ENCODE data around the gene PLA2G3. TPM values are rescaled to one million over a fixed set of nuclear protein-coding genes. Genes with fewer than 3 reads are reported as not detected.

The PLA2G3 gene
- total RNA-seq, 1 experiment from 2014 or later = not detected

DNA sequence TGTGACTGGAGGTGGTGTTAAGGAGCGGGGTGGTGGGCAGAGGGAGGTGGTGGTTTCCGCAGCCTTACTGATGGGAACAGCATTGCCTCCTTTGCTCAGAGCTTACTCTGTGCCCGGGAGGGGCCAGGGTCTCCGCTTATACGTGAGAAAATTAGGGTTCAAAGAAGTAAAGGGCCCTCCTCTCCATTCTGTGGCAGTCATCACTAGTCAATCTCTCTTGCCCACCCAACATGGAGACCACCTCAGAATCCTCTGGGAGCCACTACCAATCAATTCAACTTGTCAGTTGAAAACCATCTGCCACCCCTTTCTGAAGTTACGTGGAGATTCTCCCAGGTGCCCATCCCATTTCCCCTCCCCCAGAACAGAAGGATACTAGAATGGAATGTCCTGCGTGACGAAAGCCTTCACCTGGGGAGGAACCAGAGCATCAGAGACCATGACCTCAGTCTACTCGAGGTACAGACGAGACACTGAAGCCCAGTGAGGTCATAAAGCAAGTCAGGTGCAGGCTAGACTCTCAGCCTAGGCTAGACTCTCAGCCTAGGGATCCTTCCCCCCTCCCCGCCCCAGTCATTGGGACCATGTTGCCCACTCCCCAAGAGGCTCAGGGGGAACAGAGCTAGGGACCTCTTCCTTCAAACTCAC, 34.9 kb downstream of the PLA2G3 start:
- CTCF ChIA-PET = no interaction called here
- H3K4me3 Mint-ChIP-seq (ENCODE audit: low read depth, unreplicated experiment) = no peak overlapping the region
- H3K27ac Mint-ChIP-seq (ENCODE audit: unreplicated experiment) = no peak overlapping the region
- TF ChIP-seq, protein P1, sequence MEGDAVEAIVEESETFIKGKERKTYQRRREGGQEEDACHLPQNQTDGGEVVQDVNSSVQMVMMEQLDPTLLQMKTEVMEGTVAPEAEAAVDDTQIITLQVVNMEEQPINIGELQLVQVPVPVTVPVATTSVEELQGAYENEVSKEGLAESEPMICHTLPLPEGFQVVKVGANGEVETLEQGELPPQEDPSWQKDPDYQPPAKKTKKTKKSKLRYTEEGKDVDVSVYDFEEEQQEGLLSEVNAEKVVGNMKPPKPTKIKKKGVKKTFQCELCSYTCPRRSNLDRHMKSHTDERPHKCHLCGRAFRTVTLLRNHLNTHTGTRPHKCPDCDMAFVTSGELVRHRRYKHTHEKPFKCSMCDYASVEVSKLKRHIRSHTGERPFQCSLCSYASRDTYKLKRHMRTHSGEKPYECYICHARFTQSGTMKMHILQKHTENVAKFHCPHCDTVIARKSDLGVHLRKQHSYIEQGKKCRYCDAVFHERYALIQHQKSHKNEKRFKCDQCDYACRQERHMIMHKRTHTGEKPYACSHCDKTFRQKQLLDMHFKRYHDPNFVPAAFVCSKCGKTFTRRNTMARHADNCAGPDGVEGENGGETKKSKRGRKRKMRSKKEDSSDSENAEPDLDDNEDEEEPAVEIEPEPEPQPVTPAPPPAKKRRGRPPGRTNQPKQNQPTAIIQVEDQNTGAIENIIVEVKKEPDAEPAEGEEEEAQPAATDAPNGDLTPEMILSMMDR (IDR thresholded peaks at IDR 0.05; ENCODE audit: unreplicated experiment) = no peak
- no peaks in the 10 kb centered on the region for H3K9me3 Mint-ChIP-seq (ENCODE audit: low read depth, unreplicated experiment)
- peaks cover 8% of the 10 kb centered on the region for H3K4me1 Mint-ChIP-seq (ENCODE audit: low read depth, unreplicated experiment)
- intact Hi-C loops (cut with micrococcal nuclease; ENCODE audit: unreplicated experiment) = no loop called here
- no TSS peak for BruUV-seq (replicated peaks)
- H3K36me3 Mint-ChIP-seq (ENCODE audit: insufficient read depth, unreplicated experiment) = peaks cover 30% of the 10 kb centered on the region
- DNase-seq = no peak
- no peaks in the 10 kb centered on the region for H3K27me3 Mint-ChIP-seq (ENCODE audit: unreplicated experiment)

GRCh38 chr22:31104869-31105268, 35.4 kb downstream of the PLA2G3 start:
- Mint-ChIP-seq H3K4me1 (ENCODE audit: low read depth, unreplicated experiment) (peaks cover 8% of the 10 kb centered on the region), H3K9me3 (ENCODE audit: low read depth, unreplicated experiment) (no peaks in the 10 kb centered on the region), H3K27ac (ENCODE audit: unreplicated experiment) (no peak overlapping the region), H3K27me3 (ENCODE audit: unreplicated experiment) (no peaks in the 10 kb centered on the region), H3K36me3 (ENCODE audit: insufficient read depth, unreplicated experiment) (peaks cover 30% of the 10 kb centered on the region), H3K4me3 (ENCODE audit: low read depth, unreplicated experiment) (no peak overlapping the region)
- CTCF ChIA-PET = no interaction called here
- TF ChIP-seq, protein P1 (IDR thresholded peaks at IDR 0.05; ENCODE audit: unreplicated experiment) = no peak
- no TSS peak for BruUV-seq (replicated peaks)
- intact Hi-C loops (cut with micrococcal nuclease; ENCODE audit: unreplicated experiment) = no loop called here
- DNase-seq = no peak

DNA sequence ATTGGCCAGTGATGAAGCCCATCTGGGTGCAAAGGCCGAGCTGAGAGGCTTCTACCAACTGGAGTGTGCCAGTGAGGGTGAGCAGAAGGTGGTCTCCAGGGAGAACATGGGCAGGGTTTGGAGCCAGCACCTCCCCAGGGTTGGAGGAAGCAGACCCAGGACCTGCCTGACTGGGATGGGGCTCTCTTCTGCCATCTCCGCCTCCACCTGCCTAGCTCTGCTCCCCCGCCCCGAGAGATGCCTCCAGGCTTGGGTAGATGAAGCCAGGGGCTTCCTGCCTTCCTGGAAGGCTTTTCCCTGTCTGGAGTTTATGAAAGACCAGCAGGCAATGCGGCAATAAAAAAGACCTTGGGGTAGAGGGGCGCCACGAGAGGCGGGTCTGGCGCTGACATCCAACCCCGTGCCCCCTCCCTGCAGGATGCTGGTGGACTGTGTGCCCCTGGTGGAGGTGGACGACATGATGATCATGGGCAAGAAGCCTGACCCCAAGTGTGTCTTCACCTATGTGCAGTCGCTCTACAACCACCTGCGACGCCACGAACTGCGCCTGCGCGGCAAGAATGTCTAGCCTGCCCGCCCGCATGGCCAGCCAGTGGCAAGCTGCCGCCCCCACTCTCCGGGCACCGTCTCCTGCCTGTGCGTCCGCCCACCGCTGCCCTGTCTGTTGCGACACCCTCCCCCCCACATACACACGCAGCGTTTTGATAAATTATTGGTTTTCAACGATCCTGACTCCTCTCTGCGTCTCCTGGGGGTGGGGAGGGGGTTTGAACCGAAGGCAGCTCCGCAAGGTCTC, 36.2 kb downstream of the PLA2G3 start:
- H3K27ac Mint-ChIP-seq (ENCODE audit: unreplicated experiment) = no peak overlapping the region
- intact Hi-C loops (cut with micrococcal nuclease; ENCODE audit: unreplicated experiment) = no loop called here
- TF ChIP-seq, protein P1 (IDR thresholded peaks at IDR 0.05; ENCODE audit: unreplicated experiment) = no peak
- H3K4me3 Mint-ChIP-seq (ENCODE audit: low read depth, unreplicated experiment) = no peak overlapping the region
- peaks cover 30% of the 10 kb centered on the region for H3K36me3 Mint-ChIP-seq (ENCODE audit: insufficient read depth, unreplicated experiment)
- no peaks in the 10 kb centered on the region for H3K9me3 Mint-ChIP-seq (ENCODE audit: low read depth, unreplicated experiment)
- H3K27me3 Mint-ChIP-seq (ENCODE audit: unreplicated experiment) = no peaks in the 10 kb centered on the region
- CTCF ChIA-PET = no interaction called here
- H3K4me1 Mint-ChIP-seq (ENCODE audit: low read depth, unreplicated experiment) = peaks cover 8% of the 10 kb centered on the region
- no TSS peak for BruUV-seq (replicated peaks)
- DNase-seq = no peak

DNA sequence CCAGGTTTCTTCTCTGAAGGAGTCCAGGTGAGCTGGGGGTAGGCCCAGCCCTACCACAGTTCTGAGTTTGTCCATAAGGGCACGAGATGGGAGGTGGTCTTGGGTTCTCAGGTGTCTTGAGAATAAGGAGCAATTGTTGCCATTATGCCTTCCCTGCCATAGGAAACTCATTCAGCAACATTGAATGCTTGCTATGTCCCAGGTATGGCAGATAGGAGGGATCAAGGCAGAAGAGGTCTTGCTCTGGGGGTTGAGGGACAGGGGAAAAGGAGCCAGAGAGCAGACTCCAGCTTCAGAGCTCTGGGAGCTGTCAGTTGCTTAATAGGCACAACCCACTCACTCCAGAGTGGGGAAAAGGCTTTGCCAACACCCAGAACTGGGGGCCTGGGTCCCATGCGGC, 37.2 kb downstream of the PLA2G3 start:
- no TSS peak for BruUV-seq (replicated peaks)
- Mint-ChIP-seq H3K27ac (ENCODE audit: unreplicated experiment) (no peak overlapping the region), H3K36me3 (ENCODE audit: insufficient read depth, unreplicated experiment) (peaks cover 35% of the 10 kb centered on the region), H3K4me1 (ENCODE audit: low read depth, unreplicated experiment) (peaks cover 8% of the 10 kb centered on the region), H3K9me3 (ENCODE audit: low read depth, unreplicated experiment) (no peaks in the 10 kb centered on the region), H3K27me3 (ENCODE audit: unreplicated experiment) (no peaks in the 10 kb centered on the region), H3K4me3 (ENCODE audit: low read depth, unreplicated experiment) (no peak overlapping the region)
- CTCF ChIA-PET = interaction anchor here (1.2 to 1.5 kb wide), 2 partner anchors 9 to 22 kb away, joined by 3 to 5 read pairs; partner anchors contain the start of gene SMTN
- no peak for DNase-seq
- intact Hi-C loops (cut with micrococcal nuclease; ENCODE audit: unreplicated experiment) = no loop called here
- TF ChIP-seq, protein P1 (IDR thresholded peaks at IDR 0.05; ENCODE audit: unreplicated experiment) = no peak

All from Calu3 (cell line).